Measurements from ENCODE around the gene MEGF11.

- TF ChIP-seq CTCF (IDR thresholded peaks at IDR 0.05) = no peak
- no peak for TF ChIP-seq POLR2A (IDR thresholded peaks at IDR 0.05)
Observed at GRCh38 chr15:66049353-66049752, 204.2 kb downstream of the MEGF11 start.
